Ammon's horn (tissue), 1 donor: ENCODE data around the gene EIF4E3.

Source experiments
- DNase-seq: peaks from one replicate; pipeline ENCODE4 v3.0.0-alpha.2; 2016; ENCODE audit warnings: low spot score

The EIF4E3 gene

GRCh38 chr3:71689291-71689690, 35.9 kb downstream of the EIF4E3 start:
- DNase-seq = no peak

- DNase-seq = no peak
These were observed 37.1 kb downstream of the EIF4E3 start for GRCh38 chr3:71688121-71688520.

DNA sequence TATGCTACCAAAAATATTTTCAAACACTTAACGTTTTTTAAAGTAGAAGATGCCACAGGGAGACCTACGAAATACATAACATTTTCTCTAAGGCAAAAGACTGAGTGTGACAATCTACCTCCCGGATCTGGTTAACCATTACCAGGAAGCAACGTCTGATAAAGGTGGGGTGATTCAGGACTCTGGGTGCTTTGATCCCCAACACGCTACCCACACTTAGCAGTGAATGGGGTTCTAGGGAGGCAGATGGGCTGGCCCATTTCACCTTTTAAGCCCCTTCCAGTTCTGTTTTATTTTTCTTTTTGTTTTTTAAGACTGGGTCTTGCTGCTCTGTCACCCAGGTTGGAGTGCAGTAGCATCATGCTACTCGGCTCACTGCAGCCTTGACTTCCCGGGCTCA, 39.5 kb downstream of the EIF4E3 start:
- DNase-seq = no peak

- peak; percentile 76 for DNase-seq
These were observed 40.3 kb downstream of the EIF4E3 start for GRCh38 chr3:71684757-71685386.

DNA sequence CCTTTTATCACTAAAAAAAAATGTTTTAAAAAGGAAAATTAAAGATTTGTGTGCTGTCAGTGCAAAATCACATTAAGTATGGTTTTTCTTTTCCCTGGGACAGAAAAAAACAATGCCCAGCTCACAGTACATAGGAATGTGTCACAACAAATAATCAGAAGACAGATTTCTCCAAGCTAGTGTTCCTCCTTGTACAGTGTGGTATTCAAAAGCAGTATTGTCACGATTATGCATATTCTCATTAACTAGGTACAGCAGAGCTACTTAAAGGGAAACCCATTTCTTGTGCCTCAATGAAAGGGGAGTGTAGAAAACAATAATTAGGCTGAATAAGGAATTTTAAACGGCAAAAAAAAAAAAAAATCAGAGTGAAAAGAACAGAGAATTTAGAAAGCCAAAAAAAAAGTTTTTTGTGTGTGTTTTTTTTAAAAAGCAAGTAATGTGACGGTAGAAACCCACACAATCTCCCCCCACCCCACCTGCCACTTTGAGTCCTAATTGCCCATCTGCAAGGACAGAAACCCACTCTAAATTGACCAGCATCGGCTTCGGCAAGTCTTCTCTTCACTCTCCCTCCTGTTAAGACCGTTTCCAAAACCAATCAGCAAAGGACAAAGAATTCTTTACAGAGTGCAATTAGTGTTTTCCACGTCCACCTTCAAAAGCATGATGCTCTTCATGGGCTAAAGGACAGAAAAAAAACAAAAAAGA, 41.0 kb downstream of the EIF4E3 start:
- no peak for DNase-seq

GRCh38 chr3:71681224-71681668, 44.0 kb downstream of the EIF4E3 start:
- DNase-seq = peak; percentile 88

DNA sequence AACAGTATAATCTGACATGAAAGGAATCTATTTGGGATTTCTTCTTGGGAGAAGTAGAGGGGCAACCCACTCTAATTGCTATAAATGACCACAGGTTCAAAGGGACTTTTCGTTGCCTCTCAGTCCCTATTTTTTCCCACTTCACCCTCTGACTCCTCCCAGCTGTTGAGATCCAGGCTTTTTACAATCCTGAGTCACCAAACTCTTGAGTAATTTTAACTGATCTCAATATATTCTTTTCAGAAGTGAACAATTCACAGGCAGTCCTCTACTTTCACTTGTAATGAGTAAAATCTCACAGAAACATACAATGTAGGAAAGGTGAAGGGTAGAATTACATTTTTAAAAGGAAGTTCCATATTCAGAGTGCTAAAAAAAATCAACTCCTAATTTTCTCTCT, 44.6 kb downstream of the EIF4E3 start:
- DNase-seq = no peak

GRCh38 chr3:71676931-71677330, 48.3 kb downstream of the EIF4E3 start:
- DNase-seq = no peak

- no peak for DNase-seq
These were observed 51.7 kb downstream of the EIF4E3 start for GRCh38 chr3:71673486-71673885.

- no peak for DNase-seq
These were observed 52.4 kb downstream of the EIF4E3 start for GRCh38 chr3:71672807-71673206.

- no peak for DNase-seq
These were observed 52.9 kb downstream of the EIF4E3 start for GRCh38 chr3:71672340-71672739.

DNA sequence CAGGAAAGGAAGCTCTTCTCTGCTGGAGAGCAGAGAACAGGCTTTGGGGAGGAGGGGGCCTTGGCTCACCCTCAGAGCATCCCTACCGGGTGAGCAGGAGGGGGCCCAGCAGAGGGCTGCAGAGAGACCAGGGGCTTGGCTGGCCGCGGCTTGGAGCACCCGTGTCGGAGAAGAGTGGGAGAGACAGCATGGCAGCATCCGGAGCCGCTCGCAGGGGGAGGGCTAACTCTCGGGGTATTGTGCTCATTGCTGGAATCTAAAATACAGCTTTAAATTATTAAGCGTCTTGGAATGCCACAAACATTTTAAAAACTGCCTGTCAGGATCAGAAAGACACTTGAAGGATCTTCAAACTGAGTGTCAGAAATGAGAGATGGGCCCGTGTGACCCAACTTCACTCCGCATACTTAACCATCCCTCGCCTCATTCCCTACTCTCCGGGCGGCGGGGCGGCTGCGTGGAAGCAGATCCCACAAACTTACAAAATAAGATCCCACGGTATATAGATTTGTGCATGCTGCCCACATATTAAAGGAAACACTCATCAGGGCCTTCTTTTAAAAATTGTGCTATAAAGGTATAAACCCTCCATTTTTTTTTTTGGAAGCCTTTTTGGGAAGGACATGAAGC, 53.9 kb downstream of the EIF4E3 start:
- no peak for DNase-seq

GRCh38 chr3:71662568-71662967, 62.6 kb downstream of the EIF4E3 start:
- DNase-seq = no peak

DNA sequence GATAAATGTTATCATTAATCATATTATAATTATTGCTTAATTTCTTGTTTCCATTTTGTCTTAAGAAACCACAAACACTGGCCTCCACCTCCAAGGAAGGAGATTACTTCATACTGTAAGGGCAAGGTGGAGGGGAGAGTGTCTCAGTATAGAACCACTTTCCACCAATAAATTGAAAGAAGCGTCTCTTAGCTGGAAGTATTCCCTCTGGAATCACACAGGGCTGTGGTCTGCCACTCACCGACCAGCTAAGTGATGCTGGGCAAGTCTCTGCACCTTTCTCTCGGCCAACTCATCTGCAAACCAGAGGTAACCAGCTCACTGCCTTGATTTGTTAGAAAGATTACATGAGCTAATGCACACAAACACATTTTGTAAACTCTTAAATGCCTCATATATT, 63.1 kb downstream of the EIF4E3 start:
- DNase-seq = no peak

GRCh38 chr3:71659864-71660591, 65.2 kb downstream of the EIF4E3 start:
- no peak for DNase-seq

DNA sequence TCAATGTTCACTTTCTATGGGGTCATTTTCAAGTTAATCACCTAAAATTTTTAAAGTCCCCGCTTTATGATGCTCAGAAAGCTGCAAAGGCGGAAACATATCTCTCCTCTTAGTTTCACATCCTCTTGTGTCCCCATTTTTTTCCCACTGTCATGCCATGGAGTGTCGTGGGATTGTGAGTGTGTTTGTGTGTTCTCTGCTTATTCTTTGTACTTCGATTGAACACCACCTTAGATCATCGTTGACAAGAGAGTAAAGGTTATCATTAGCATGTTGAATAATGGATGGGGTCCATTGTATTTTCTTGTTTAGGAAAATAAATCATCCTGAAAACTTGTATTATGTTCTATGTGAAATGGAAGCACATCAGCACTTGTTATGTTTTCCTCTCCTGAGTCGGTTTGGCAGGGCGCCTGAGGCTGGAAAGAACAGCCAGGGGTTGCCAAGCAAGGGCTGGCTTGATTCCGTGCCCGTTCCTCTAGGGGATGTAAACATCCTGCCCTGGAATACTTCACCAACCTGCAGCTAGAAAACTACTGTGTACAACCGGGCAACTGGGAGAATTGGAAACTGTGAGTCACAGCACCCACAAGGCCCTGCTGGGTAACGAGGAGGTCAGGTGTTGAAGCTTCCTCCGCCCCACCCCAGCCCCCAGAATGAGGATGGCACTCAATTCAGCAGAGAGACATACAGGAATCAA, 67.2 kb downstream of the EIF4E3 start:
- DNase-seq = peak; percentile 46

DNA sequence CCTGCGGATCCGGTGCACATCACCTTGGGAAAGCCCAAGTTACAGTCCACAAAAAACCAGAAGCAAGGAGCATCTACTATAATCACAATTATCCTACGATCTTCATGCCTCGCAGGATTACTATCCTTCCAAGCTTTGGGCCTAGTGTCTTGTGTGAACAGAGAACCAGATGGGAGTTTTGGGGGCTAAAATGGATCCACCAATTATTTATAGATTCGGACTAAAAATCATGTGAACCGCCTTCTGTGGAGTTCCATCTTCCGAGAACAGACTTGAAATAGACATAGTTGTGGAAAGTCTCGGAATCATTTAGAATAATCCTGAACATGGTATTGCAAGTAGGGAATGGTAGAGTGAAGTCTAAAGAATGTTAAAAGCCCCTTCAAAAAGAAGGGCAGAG, 70.1 kb downstream of the EIF4E3 start:
- no peak for DNase-seq

GRCh38 chr3:71653414-71653807, 71.8 kb downstream of the EIF4E3 start:
- DNase-seq = no peak

GRCh38 chr3:71652781-71653413, 72.3 kb downstream of the EIF4E3 start:
- peak; percentile 83 for DNase-seq

GRCh38 chr3:71651625-71652024, 73.6 kb downstream of the EIF4E3 start:
- DNase-seq = no peak

GRCh38 chr3:71650372-71650771, 74.8 kb downstream of the EIF4E3 start:
- no peak for DNase-seq

DNA sequence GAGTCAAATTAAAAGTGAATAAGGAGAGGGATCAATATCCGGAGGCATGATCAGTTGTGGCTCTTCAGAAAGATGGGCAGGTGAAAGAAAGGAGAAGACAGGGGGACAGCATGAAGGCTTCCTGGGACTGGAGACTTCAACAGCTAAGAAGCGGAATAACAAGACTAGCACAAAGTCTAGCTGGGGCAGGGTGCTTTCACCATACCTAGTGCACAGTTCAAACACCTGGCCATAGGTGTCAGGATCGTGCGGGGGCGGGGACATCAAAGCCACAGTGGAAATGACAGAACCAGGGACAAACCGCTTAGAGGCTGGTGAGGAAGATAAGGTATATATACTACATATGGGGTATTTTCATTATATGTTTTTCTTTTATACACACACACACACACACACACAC, 75.4 kb downstream of the EIF4E3 start:
- no peak for DNase-seq
